ENCODE measurements around the gene RAP1GAP2.

Gene RAP1GAP2

GRCh38 chr17:2957631-2958286 is 161.5 kb downstream of the RAP1GAP2 start:
- no peak for DNase-seq (ENCODE audit: extremely low spot score, insufficient read length, low read depth)

GRCh38 chr17:2958706-2959222 is 162.5 kb downstream of the RAP1GAP2 start:
- FAIRE-seq, result no peak
- DNase-seq (ENCODE audit: extremely low spot score, insufficient read length, low read depth), result no peak

More at GRCh38 chr17:2957631-2958286, 161.5 kb downstream of the RAP1GAP2 start:
- FAIRE-seq, result no peak

- no peak for FAIRE-seq
- no peak for DNase-seq (ENCODE audit: extremely low spot score, insufficient read length, low read depth)
These were observed 163.3 kb downstream of the RAP1GAP2 start for GRCh38 chr17:2959371-2960130.

GRCh38 chr17:2961446-2961845 is 165.2 kb downstream of the RAP1GAP2 start:
- DNase-seq (ENCODE audit: extremely low spot score, insufficient read length, low read depth) (no peak), FAIRE-seq (no peak)

GRCh38 chr17:2962236-2962635 is 166.0 kb downstream of the RAP1GAP2 start:
- FAIRE-seq, result no peak
- no peak for DNase-seq (ENCODE audit: extremely low spot score, insufficient read length, low read depth)

GRCh38 chr17:2962729-2963128 is 166.5 kb downstream of the RAP1GAP2 start:
- no peak for DNase-seq (ENCODE audit: extremely low spot score, insufficient read length, low read depth)
- FAIRE-seq, result no peak

- no peak for DNase-seq (ENCODE audit: extremely low spot score, insufficient read length, low read depth)
- FAIRE-seq, result no peak
These were observed 167.2 kb downstream of the RAP1GAP2 start for GRCh38 chr17:2963332-2964027.

- DNase-seq (ENCODE audit: extremely low spot score, insufficient read length, low read depth) (no peak), FAIRE-seq (no peak)
These were observed 167.8 kb downstream of the RAP1GAP2 start for GRCh38 chr17:2964028-2964356.

GRCh38 chr17:2964370-2964769 is 168.1 kb downstream of the RAP1GAP2 start:
- no peak for FAIRE-seq
- no peak for DNase-seq (ENCODE audit: extremely low spot score, insufficient read length, low read depth)

- DNase-seq (ENCODE audit: extremely low spot score, insufficient read length, low read depth) (no peak), FAIRE-seq (no peak)
These were observed 168.6 kb downstream of the RAP1GAP2 start for GRCh38 chr17:2964831-2965230.

GRCh38 chr17:2965621-2966595 is 169.7 kb downstream of the RAP1GAP2 start:
- no peak for FAIRE-seq

GRCh38 chr17:2967515-2967914 is 171.3 kb downstream of the RAP1GAP2 start:
- DNase-seq (ENCODE audit: extremely low spot score, insufficient read length, low read depth), result no peak
- no peak for FAIRE-seq

More at GRCh38 chr17:2965621-2966595, 169.7 kb downstream of the RAP1GAP2 start:
- no peak for DNase-seq (ENCODE audit: extremely low spot score, insufficient read length, low read depth)

GRCh38 chr17:2971851-2972250 is 175.6 kb downstream of the RAP1GAP2 start:
- FAIRE-seq (no peak), DNase-seq (ENCODE audit: extremely low spot score, insufficient read length, low read depth) (no peak)

- FAIRE-seq (no peak), DNase-seq (ENCODE audit: extremely low spot score, insufficient read length, low read depth) (no peak)
These were observed 176.5 kb downstream of the RAP1GAP2 start for GRCh38 chr17:2972749-2973148.

GRCh38 chr17:2974347-2974746 is 178.1 kb downstream of the RAP1GAP2 start:
- FAIRE-seq (no peak), DNase-seq (ENCODE audit: extremely low spot score, insufficient read length, low read depth) (no peak)

GRCh38 chr17:2975469-2975958 is 179.3 kb downstream of the RAP1GAP2 start:
- DNase-seq (ENCODE audit: extremely low spot score, insufficient read length, low read depth) (no peak), FAIRE-seq (no peak)

- FAIRE-seq, result no peak
- DNase-seq (ENCODE audit: extremely low spot score, insufficient read length, low read depth), result no peak
These were observed 180.9 kb downstream of the RAP1GAP2 start for GRCh38 chr17:2977157-2977556.

- FAIRE-seq (no peak), DNase-seq (ENCODE audit: extremely low spot score, insufficient read length, low read depth) (no peak)
These were observed 181.9 kb downstream of the RAP1GAP2 start for GRCh38 chr17:2978116-2978515.

GRCh38 chr17:2978991-2979390 is 182.8 kb downstream of the RAP1GAP2 start:
- DNase-seq (ENCODE audit: extremely low spot score, insufficient read length, low read depth), result no peak
- FAIRE-seq, result no peak
